ENCODE measurements around the gene FOXB1.

Gene FOXB1

GRCh38 chr15:60009124-60009960, 5.2 kb downstream of the FOXB1 start:
- peak overlapping the region; percentile 51 for H3K4me3 ChIP-seq (ENCODE audit: low read length)
- no peaks in the 10 kb centered on the region for H3K36me3 ChIP-seq (ENCODE audit: insufficient read depth, low read depth, low read length)
- H3K9ac ChIP-seq (ENCODE audit: low read depth, low read length) = peak overlapping the region; percentile 5; the same call in 1 of the 2 replicates
- no peaks in the 10 kb centered on the region for H3K9me3 ChIP-seq (ENCODE audit: insufficient read depth, low read depth, low read length)
- peaks cover 58% of the 10 kb centered on the region; the same call in 1 of the 2 replicates for H3K4me1 ChIP-seq (ENCODE audit: insufficient read depth, low read length)
- H3K27ac ChIP-seq (ENCODE audit: low read length) = no peak overlapping the region
- H3K27me3 ChIP-seq (ENCODE audit: insufficient read depth, low read length) = peaks cover 54% of the 10 kb centered on the region

- peak overlapping the region; percentile 57 for H3K27ac ChIP-seq (ENCODE audit: low read length)
- no peaks in the 10 kb centered on the region for H3K9me3 ChIP-seq (ENCODE audit: insufficient read depth, low read depth, low read length)
- H3K4me1 ChIP-seq (ENCODE audit: insufficient read depth, low read length) = peaks cover 58% of the 10 kb centered on the region; the same call in 1 of the 2 replicates
- no peaks in the 10 kb centered on the region for H3K36me3 ChIP-seq (ENCODE audit: insufficient read depth, low read depth, low read length)
- peak overlapping the region; percentile 51 for H3K4me3 ChIP-seq (ENCODE audit: low read length)
- H3K9ac ChIP-seq (ENCODE audit: low read depth, low read length) = peak overlapping the region; percentile 30; the same call in 1 of the 2 replicates
- H3K27me3 ChIP-seq (ENCODE audit: insufficient read depth, low read length) = peaks cover 45% of the 10 kb centered on the region
Observed at GRCh38 chr15:60009980-60010732, 6.0 kb downstream of the FOXB1 start.

GRCh38 chr15:60010858-60011257, 6.7 kb downstream of the FOXB1 start:
- H3K27me3 ChIP-seq (ENCODE audit: insufficient read depth, low read length) = peaks cover 38% of the 10 kb centered on the region
- peak overlapping the region; percentile 24; the same call in 1 of the 2 replicates for H3K9ac ChIP-seq (ENCODE audit: low read depth, low read length)
- H3K27ac ChIP-seq (ENCODE audit: low read length) = peak overlapping the region; percentile 57
- no peaks in the 10 kb centered on the region for H3K36me3 ChIP-seq (ENCODE audit: insufficient read depth, low read depth, low read length)
- H3K4me1 ChIP-seq (ENCODE audit: insufficient read depth, low read length) = peaks cover 58% of the 10 kb centered on the region; the same call in 1 of the 2 replicates
- peak overlapping the region; percentile 51 for H3K4me3 ChIP-seq (ENCODE audit: low read length)
- H3K9me3 ChIP-seq (ENCODE audit: insufficient read depth, low read depth, low read length) = no peaks in the 10 kb centered on the region

GRCh38 chr15:60012695-60013094, 8.6 kb downstream of the FOXB1 start:
- Histone ChIP-seq H3K4me3 (ENCODE audit: low read length) (no peak overlapping the region), H3K27ac (ENCODE audit: low read length) (no peak overlapping the region), H3K9ac (ENCODE audit: low read depth, low read length) (no peak overlapping the region), H3K36me3 (ENCODE audit: insufficient read depth, low read depth, low read length) (no peaks in the 10 kb centered on the region), H3K9me3 (ENCODE audit: insufficient read depth, low read depth, low read length) (peaks cover 4% of the 10 kb centered on the region; the same call in 1 of the 2 replicates), H3K27me3 (ENCODE audit: insufficient read depth, low read length) (peaks cover 25% of the 10 kb centered on the region), H3K4me1 (ENCODE audit: insufficient read depth, low read length) (peaks cover 49% of the 10 kb centered on the region; the same call in 1 of the 2 replicates)

- H3K9me3 ChIP-seq (ENCODE audit: insufficient read depth, low read depth, low read length) = peaks cover 4% of the 10 kb centered on the region; the same call in 1 of the 2 replicates
- H3K27me3 ChIP-seq (ENCODE audit: insufficient read depth, low read length) = no peaks in the 10 kb centered on the region
- peaks cover 10% of the 10 kb centered on the region; the same call in 1 of the 2 replicates for H3K4me1 ChIP-seq (ENCODE audit: insufficient read depth, low read length)
- H3K4me3 ChIP-seq (ENCODE audit: low read length) = no peak overlapping the region
- no peaks in the 10 kb centered on the region for H3K36me3 ChIP-seq (ENCODE audit: insufficient read depth, low read depth, low read length)
- no peak overlapping the region for H3K9ac ChIP-seq (ENCODE audit: low read depth, low read length)
- H3K27ac ChIP-seq (ENCODE audit: low read length) = no peak overlapping the region
Observed at GRCh38 chr15:60017538-60018520, 13.7 kb downstream of the FOXB1 start.

- Histone ChIP-seq H3K4me3 (ENCODE audit: low read length) (no peak overlapping the region), H3K9me3 (ENCODE audit: insufficient read depth, low read depth, low read length) (peaks cover 4% of the 10 kb centered on the region; the same call in 1 of the 2 replicates), H3K27me3 (ENCODE audit: insufficient read depth, low read length) (no peaks in the 10 kb centered on the region), H3K4me1 (ENCODE audit: insufficient read depth, low read length) (peaks cover 18% of the 10 kb centered on the region; the same call in 1 of the 2 replicates), H3K36me3 (ENCODE audit: insufficient read depth, low read depth, low read length) (no peaks in the 10 kb centered on the region), H3K9ac (ENCODE audit: low read depth, low read length) (no peak overlapping the region), H3K27ac (ENCODE audit: low read length) (no peak overlapping the region)
Observed at GRCh38 chr15:60020736-60021135, 16.6 kb downstream of the FOXB1 start.

GRCh38 chr15:60021589-60022378, 17.7 kb downstream of the FOXB1 start:
- Histone ChIP-seq H3K27me3 (ENCODE audit: insufficient read depth, low read length) (no peaks in the 10 kb centered on the region), H3K4me1 (ENCODE audit: insufficient read depth, low read length) (peaks cover 18% of the 10 kb centered on the region; the same call in 1 of the 2 replicates), H3K9ac (ENCODE audit: low read depth, low read length) (no peak overlapping the region), H3K27ac (ENCODE audit: low read length) (no peak overlapping the region), H3K36me3 (ENCODE audit: insufficient read depth, low read depth, low read length) (no peaks in the 10 kb centered on the region), H3K4me3 (ENCODE audit: low read length) (no peak overlapping the region), H3K9me3 (ENCODE audit: insufficient read depth, low read depth, low read length) (peaks cover 4% of the 10 kb centered on the region; the same call in 1 of the 2 replicates)

- Histone ChIP-seq H3K9ac (ENCODE audit: low read depth, low read length) (no peak overlapping the region), H3K36me3 (ENCODE audit: insufficient read depth, low read depth, low read length) (no peaks in the 10 kb centered on the region), H3K4me3 (ENCODE audit: low read length) (no peak overlapping the region), H3K27me3 (ENCODE audit: insufficient read depth, low read length) (no peaks in the 10 kb centered on the region), H3K4me1 (ENCODE audit: insufficient read depth, low read length) (peaks cover 18% of the 10 kb centered on the region; the same call in 1 of the 2 replicates), H3K27ac (ENCODE audit: low read length) (no peak overlapping the region), H3K9me3 (ENCODE audit: insufficient read depth, low read depth, low read length) (peaks cover 3% of the 10 kb centered on the region; the same call in 1 of the 2 replicates)
Observed at GRCh38 chr15:60022379-60022741, 18.2 kb downstream of the FOXB1 start.

- Histone ChIP-seq H3K4me3 (ENCODE audit: low read length) (no peak overlapping the region), H3K36me3 (ENCODE audit: insufficient read depth, low read depth, low read length) (no peaks in the 10 kb centered on the region), H3K4me1 (ENCODE audit: insufficient read depth, low read length) (peaks cover 17% of the 10 kb centered on the region; the same call in 1 of the 2 replicates), H3K9me3 (ENCODE audit: insufficient read depth, low read depth, low read length) (no peaks in the 10 kb centered on the region), H3K9ac (ENCODE audit: low read depth, low read length) (no peak overlapping the region), H3K27me3 (ENCODE audit: insufficient read depth, low read length) (no peaks in the 10 kb centered on the region), H3K27ac (ENCODE audit: low read length) (no peak overlapping the region)
Observed at GRCh38 chr15:60026555-60026954, 22.4 kb downstream of the FOXB1 start.

- Histone ChIP-seq H3K9me3 (ENCODE audit: insufficient read depth, low read depth, low read length) (no peaks in the 10 kb centered on the region), H3K27me3 (ENCODE audit: insufficient read depth, low read length) (no peaks in the 10 kb centered on the region), H3K27ac (ENCODE audit: low read length) (no peak overlapping the region), H3K36me3 (ENCODE audit: insufficient read depth, low read depth, low read length) (no peaks in the 10 kb centered on the region), H3K4me3 (ENCODE audit: low read length) (no peak overlapping the region), H3K4me1 (ENCODE audit: insufficient read depth, low read length) (peaks cover 11% of the 10 kb centered on the region; the same call in 1 of the 2 replicates), H3K9ac (ENCODE audit: low read depth, low read length) (no peak overlapping the region)
Observed at GRCh38 chr15:60035344-60035743, 31.2 kb downstream of the FOXB1 start.
